Gastrocnemius medialis (tissue), 4 donors: ENCODE data around the gene SSTR3.

Experiments used
- POLR2A ChIP-seq, 2 donors: fragments of 450-650 bp; IDR thresholded peaks; one replicate each; pipeline ENCODE4 v1.6.1; 2017; ENCODE audit warnings: antibody characterized with exemption in 2 of 2, mild to moderate bottlenecking in 2 of 2, moderate library complexity in 2 of 2
- TF ChIP-seq, protein P1 (sequence below), 5 experiments: fragments of 450-650 bp in 3 of 5; fragments of 200-600 bp in 2 of 5; sonication (generic) in 2 of 5; IDR thresholded peaks in 4 of 5; conservative IDR thresholded peaks in 1 of 5; 1 replicate in 4 of 5; 2 replicates in 1 of 5; pipeline ENCODE4 v1.5.1; 2016 to 2019; ENCODE audit warnings: antibody characterized with exemption in 5 of 5, mild to moderate bottlenecking in 3 of 5, moderate library complexity in 3 of 5

DNA sequence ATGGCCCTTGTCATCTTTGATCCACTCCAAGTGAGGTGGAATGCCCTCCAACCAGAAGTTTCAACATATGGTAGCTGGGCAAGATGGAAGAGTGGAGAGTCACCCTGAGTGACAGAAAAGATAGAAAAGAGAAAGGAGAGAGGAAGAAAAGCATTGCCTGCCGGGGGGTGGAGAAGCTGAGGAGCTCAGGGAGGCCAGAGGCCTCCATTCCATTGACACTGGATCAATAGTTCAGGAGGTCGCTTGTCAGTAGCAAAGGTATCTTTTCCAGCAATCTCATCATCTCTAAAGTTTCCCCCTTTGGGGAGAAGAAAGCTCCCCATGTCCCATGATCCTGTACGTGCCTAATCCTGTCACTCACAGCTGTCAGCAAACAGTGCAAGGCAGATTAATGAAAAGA lies 17.5 kb downstream of the SSTR3 start:
- TF ChIP-seq, protein P1, sequence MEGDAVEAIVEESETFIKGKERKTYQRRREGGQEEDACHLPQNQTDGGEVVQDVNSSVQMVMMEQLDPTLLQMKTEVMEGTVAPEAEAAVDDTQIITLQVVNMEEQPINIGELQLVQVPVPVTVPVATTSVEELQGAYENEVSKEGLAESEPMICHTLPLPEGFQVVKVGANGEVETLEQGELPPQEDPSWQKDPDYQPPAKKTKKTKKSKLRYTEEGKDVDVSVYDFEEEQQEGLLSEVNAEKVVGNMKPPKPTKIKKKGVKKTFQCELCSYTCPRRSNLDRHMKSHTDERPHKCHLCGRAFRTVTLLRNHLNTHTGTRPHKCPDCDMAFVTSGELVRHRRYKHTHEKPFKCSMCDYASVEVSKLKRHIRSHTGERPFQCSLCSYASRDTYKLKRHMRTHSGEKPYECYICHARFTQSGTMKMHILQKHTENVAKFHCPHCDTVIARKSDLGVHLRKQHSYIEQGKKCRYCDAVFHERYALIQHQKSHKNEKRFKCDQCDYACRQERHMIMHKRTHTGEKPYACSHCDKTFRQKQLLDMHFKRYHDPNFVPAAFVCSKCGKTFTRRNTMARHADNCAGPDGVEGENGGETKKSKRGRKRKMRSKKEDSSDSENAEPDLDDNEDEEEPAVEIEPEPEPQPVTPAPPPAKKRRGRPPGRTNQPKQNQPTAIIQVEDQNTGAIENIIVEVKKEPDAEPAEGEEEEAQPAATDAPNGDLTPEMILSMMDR (IDR thresholded peaks at IDR 0.05 in 4 of 5, conservative IDR thresholded peaks at IDR 0.05 in 1 of 5), result no peak
- no peak for TF ChIP-seq POLR2A (IDR thresholded peaks at IDR 0.05)
